ENCODE results near the gene LHX4.

The LHX4 gene

DNA sequence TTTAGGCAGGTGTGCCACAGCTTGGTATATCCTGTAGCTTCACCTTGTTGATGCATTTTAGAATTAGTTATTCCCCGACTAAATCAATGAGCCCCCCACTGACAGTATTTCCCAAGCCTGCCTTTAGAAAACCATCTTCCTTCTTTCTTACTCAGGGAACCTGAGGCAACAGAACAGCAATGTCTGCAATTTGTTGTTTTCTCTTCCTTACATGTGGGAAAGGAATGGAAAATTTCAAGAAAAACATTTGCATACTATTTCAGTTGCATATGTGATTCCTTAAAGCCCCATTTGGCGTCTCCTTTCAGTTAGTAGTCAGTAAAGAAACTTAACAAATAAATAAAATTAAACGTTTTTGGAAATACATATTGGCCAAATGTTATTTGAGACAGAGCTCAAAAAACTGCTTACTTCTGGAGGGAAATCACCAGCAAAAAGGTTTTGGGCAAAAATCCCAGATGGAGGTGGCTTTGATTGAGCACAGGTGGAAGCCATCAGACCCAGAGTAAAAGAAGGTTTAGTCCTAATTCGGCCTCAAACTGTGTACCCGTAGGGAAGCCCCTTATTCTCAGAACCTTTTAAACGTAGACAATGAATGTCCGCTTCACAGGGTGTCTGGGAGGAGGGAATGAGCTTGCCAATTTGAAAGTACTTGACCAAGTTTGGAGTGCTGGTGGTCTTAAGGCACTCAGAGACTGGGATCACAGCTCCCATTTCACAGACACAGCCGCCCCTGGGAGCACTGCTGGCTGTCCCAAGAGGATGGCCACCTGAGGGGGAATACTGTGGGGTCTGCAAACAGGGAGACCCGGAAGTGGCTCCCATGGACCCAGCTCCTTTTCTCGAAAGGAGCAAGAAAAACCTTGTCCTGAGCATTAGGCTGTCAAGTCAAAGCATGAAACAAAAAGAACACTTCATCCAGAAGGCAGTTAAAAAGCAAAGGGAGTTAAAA is 9.4 kb downstream of the LHX4 start:
- in situ Hi-C loops (cut with HindIII; ENCODE audit: low sequenced_read_pairs), result no loop called here

DNA sequence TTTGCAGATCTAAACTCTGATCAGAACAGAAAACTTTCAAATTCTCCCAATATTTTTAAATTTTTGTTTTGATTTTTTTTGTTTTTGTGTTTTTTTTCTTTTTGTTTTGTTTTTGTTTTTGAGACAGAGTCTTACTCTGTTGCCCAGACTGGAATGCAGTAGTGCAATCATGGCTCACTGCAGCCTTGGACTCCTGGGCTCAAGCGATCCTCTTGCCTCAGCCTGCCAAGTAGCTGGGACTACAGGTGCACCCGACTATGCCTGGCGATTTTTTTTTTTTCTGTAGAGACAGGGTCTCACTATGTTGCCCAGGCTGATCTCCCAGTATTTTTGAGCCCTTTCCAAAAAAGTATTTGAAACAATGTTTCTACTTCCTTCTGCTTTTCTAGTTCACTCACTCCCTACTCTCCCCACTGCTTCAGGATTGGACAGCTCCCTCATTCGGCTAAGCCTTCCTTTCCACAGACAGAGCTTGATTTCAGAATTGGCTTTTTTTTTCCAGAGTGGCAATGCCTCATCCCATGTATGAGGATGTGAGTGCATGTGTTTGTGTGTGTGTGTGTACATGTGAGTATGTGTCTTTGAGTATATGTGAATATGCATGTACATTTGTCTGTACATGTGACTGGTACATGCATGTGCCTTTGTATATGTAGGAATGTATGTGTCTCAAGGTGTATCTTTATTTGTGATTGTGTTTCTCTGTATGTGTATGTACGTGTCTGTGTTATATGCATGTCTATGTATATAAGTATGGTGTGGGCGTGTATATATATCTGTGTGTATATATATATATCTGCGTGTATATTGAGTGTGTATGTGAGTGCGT is 11.9 kb downstream of the LHX4 start:
- in situ Hi-C loops (cut with HindIII; ENCODE audit: low sequenced_read_pairs), result no loop called here

- in situ Hi-C loops (cut with HindIII; ENCODE audit: low sequenced_read_pairs), result no loop called here
Measured at GRCh38 chr1:180243517-180244221, 13.6 kb downstream of the LHX4 start.

DNA sequence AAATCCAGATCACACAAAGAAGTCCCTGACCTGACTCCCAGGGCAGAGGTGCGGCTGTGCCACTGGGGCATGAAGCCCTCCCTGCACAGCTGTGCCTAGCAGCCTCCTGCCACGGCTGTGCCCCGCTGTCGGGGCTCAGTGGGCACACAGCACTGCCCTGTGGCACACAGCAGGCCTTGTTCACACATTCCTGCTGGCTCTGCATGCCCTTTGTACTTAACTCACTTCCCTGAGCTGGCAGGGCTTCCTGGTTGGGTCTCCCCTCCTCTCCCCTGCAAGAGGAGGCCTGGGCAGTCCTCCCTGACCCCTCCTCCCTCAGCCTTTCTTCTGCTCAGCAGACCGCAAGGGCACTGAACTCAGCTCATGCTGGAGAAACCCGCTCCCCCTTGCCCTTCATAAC is 14.8 kb downstream of the LHX4 start:
- in situ Hi-C loops (cut with HindIII; ENCODE audit: low sequenced_read_pairs), result no loop called here

DNA sequence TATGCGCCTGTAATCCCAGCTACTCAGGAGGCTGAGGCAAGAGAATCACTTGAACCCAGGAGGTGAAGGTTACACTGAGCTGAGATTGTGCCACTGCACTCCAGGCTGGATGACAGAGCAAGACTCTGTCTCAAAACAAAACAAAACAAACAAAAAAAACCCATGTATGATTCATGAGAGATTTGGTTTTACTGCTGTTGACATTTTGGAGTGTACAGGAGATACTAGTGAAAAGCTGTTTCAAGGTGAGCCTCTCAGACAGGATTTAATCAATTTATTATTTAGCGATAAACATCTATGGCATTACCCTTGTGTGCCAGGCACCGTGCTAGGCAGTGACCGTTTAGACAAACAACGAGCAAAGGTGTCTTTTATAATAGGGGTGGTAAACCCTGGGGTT is 16.5 kb downstream of the LHX4 start:
- in situ Hi-C loops (cut with HindIII; ENCODE audit: low sequenced_read_pairs), result no loop called here

DNA sequence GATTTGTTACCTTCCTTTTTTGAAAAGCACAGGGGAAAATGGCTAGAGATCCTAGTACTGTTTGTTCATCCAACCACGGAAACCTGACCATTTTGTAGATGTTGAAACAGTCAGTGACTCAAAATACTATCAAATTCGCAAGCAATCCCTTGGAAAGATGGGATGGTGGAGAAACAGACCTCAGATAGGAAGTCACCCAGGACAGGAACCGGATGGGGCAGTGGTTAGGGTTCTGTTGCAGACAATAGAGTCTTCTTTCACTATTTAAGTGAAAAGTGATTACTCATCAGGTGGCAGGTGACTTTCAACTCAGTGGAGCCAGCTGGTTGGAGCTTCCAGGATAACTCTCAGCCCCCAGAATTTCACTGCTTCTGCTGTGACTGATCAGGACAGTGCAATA is 17.0 kb downstream of the LHX4 start:
- in situ Hi-C loops (cut with HindIII; ENCODE audit: low sequenced_read_pairs), result no loop called here

DNA sequence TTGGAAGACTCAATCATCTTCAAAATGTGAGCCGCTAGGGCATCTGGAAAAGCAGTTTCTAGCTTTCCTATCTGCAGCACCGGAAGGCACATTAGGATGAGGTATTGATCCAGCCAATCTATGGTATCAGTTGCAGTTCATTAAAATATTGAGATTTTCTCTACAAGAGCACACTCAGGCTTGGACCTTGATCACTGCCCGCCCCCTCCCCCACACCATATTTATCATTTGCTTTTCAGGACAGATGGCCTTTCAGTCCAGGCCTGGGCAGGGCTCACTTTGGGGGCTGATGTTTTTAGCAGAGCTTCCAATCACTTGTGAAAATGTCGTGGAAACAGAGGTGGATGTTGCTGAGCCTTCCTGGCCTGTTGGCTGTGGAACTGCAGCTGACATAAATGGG is 17.5 kb downstream of the LHX4 start:
- in situ Hi-C loops (cut with HindIII; ENCODE audit: low sequenced_read_pairs), result no loop called here

GRCh38 chr1:180248176-180248575 is 18.1 kb downstream of the LHX4 start:
- in situ Hi-C loops (cut with HindIII; ENCODE audit: low sequenced_read_pairs), result no loop called here

GRCh38 chr1:180248731-180249681 is 18.9 kb downstream of the LHX4 start:
- in situ Hi-C loops (cut with HindIII; ENCODE audit: low sequenced_read_pairs), result no loop called here

- in situ Hi-C loops (cut with HindIII; ENCODE audit: low sequenced_read_pairs), result no loop called here
Measured at GRCh38 chr1:180249725-180250498, 19.8 kb downstream of the LHX4 start.

GRCh38 chr1:180250499-180250770 is 20.4 kb downstream of the LHX4 start:
- in situ Hi-C loops (cut with HindIII; ENCODE audit: low sequenced_read_pairs), result no loop called here

- in situ Hi-C loops (cut with HindIII; ENCODE audit: low sequenced_read_pairs), result no loop called here
Measured at GRCh38 chr1:180250883-180251509, 20.9 kb downstream of the LHX4 start.

DNA sequence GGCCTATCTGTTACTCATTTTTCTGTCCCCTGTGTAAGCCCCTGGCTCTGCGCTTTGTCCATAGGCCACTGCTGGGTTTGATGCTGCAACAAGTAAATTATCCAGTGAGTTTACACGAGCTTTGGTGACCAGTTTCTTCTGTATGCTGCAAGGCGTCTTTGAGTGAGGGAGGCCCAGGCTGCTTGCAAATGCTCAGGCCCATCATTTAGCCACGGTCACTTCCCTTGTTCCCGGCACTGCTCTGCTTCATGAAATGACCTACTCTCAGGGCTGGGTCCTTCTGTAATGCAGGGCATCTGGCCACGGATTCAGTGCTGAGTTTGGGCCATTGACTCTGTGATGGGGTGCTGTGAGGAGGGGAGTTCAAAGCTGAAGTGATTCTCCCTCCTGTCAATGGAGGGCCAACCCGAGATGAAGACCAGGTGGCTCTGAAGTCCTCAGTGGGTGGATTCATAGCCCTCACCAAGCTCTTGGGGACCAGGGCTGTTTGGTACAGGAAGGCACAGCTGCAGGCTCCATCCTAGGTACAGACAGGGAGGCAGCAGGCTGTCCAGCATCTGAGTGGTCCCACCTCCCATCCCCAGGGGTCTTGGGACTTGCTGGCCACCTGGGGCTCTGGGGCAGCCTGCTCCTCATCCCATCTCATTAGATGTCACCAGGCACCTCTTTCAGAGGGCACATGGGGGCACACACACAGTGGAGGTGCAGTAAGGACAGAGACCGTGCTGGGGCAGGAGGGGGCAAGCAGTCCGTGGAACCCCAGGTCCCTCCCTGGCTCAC is 21.7 kb downstream of the LHX4 start:
- in situ Hi-C loops (cut with HindIII; ENCODE audit: low sequenced_read_pairs), result no loop called here

DNA sequence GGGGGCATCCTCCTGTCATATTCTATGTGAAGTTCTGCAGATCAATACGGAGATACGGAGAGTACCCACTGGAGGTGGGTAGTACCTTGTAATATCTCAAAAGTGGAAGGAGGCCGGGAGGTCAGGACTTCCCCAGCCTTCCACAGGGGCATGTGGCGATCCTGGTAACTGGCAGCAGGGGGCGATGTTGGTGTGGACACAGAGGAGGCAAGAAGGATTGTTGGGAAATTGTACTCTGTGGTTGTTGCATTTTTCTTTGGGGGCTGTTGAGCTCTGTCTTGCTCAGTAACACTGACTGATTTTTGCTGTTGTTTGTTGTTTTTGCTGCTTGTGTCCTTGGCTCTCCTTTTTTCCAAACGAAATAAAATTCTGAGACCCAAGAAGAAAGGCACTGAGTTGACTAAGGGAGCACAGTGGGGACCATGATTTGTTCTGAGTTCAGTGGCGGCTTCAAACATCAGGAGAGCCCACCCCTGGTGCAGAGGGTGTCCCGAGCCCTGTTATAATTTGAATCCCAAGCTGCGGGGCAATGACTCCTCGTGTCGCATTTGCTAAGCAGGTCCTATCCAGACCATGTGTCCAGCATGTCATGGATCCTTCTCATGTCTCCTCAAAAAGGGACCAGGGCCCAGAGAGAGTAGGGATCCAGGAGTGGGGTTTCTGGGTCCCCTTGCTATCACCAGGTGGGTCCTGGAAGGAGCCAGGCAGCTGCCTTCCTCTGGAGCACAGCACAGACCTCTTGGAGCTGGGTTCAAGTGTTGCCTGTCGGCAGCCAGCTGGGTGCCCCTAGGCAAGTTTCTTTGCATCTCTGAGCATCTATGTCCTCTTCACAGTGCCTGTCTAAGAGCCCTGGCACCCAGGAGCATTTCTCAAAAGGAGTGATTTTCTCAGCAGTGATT is 22.8 kb downstream of the LHX4 start:
- in situ Hi-C loops (cut with HindIII; ENCODE audit: low sequenced_read_pairs), result no loop called here

DNA sequence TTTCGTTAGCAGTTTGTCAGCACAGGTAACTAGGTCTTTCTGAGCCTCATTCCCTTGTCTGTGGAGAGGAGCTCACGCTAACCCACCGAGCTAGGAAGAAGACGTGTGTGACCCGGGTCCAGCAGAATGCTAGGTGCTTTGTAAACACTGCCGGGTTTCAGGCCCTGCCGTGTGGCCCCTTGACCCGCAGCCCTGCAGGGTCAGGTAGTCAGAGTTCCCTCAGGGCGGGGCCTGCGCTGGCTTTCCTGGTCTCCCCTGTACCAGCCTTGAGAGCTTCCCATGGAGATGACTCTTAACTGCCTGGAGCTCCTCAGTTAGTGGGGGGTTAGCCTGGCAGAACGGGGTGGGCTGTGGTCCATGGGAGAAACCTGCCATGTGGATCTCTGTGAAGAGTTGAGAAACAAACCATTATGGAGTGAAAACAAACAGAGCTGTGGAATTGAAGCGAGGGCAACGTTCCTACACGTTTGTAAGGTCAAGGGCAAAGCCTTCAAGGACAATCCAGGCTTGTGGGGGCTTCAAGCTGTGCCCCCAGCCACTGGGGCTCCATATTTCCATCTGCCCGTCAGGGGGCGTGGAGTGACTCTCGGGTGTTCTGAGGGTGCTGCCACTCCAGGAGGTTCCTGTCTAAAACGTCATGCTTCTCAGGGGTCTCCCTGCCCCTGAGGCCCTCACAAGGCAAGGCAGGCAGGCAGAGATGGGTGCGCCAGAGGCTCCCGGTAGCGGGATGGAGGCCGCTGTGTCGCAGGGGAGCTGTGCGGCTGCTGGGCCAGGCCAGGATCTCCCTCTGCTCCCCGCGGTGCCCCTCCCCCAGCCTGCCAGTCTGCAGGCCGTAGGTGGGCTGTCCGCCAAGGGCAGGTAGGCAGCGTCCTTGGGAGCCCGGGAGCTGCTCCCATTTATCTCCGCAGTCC is 23.8 kb downstream of the LHX4 start:
- in situ Hi-C loops (cut with HindIII; ENCODE audit: low sequenced_read_pairs), result no loop called here

DNA sequence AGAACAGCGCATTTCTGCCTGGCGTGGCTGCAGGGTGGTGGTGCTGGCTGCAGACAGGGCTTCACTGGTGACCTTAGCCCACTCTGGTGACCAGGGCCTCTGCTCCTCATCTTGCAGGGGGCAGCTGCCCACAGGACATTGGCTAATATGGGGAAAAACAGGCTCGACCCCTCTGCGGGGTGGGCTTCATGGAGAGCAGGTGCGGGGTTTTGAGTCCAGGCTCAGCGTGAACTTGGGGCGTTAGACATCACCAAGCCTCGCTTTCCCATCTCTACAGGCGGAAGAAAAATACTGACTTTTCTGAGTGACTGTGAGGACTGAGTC is 24.4 kb downstream of the LHX4 start:
- in situ Hi-C loops (cut with HindIII; ENCODE audit: low sequenced_read_pairs), result no loop called here

DNA sequence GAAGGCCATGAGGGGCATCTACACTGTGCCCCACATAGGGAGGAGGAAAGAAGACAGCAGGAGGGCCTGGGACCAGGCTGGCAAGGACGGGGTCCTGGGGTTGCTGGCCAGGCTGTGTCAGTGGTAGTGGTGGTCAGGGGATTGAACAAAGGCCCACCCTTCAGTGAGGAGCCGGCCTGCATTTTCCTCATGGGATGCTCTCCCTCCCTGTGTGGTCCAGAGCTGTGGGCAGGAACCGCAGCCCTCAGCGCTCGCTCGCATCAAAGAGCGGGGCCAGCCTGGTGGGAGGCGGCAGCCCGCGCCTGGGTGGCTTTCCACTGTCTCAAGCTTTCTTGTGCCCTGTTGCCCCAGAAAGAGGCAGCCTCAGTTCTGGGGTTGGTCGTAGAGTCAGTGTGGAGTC is 24.8 kb downstream of the LHX4 start:
- in situ Hi-C loops (cut with HindIII; ENCODE audit: low sequenced_read_pairs), result no loop called here
